ENCODE measurements around the gene MBIP. TPM values are rescaled to one million over a fixed set of nuclear protein-coding genes. Genes with fewer than 3 reads are reported as not detected.

The MBIP gene
- total RNA-seq, 2 donors from 2014 or later: 27.6 to 38.2 TPM

GRCh38 chr14:36264595-36264994 lies 55.8 kb downstream of the MBIP start:
- no peaks in the 10 kb centered on the region for H3K36me3 Mint-ChIP-seq (ENCODE audit: low read depth)
- H3K9me3 Mint-ChIP-seq: peaks cover 4% of the 10 kb centered on the region
- ATAC-seq (replicated peaks): no peak
- H3K27me3 Mint-ChIP-seq: peaks cover 15% of the 10 kb centered on the region
- H3K27ac Mint-ChIP-seq: no peak overlapping the region
- no peak overlapping the region for H3K4me3 Mint-ChIP-seq
- H3K4me1 Mint-ChIP-seq: no peaks in the 10 kb centered on the region

GRCh38 chr14:36264107-36264506 lies 56.3 kb downstream of the MBIP start:
- H3K4me1 Mint-ChIP-seq: no peaks in the 10 kb centered on the region
- peaks cover 15% of the 10 kb centered on the region for H3K27me3 Mint-ChIP-seq
- H3K4me3 Mint-ChIP-seq: no peak overlapping the region
- ATAC-seq (replicated peaks): no peak
- H3K36me3 Mint-ChIP-seq (ENCODE audit: low read depth): no peaks in the 10 kb centered on the region
- peaks cover 4% of the 10 kb centered on the region for H3K9me3 Mint-ChIP-seq
- H3K27ac Mint-ChIP-seq: no peak overlapping the region

- H3K4me3 Mint-ChIP-seq: no peak overlapping the region
- ATAC-seq (replicated peaks): no peak
- no peaks in the 10 kb centered on the region for H3K4me1 Mint-ChIP-seq
- H3K36me3 Mint-ChIP-seq (ENCODE audit: low read depth): no peaks in the 10 kb centered on the region
- peaks cover 4% of the 10 kb centered on the region for H3K9me3 Mint-ChIP-seq
- peaks cover 14% of the 10 kb centered on the region for H3K27me3 Mint-ChIP-seq
- no peak overlapping the region for H3K27ac Mint-ChIP-seq
Measured at GRCh38 chr14:36260970-36261640, 59.3 kb downstream of the MBIP start.

GRCh38 chr14:36258241-36258640 lies 62.2 kb downstream of the MBIP start:
- H3K27ac Mint-ChIP-seq: no peak overlapping the region
- no peaks in the 10 kb centered on the region for H3K9me3 Mint-ChIP-seq
- no peaks in the 10 kb centered on the region for H3K4me1 Mint-ChIP-seq
- no peak for ATAC-seq (replicated peaks)
- H3K36me3 Mint-ChIP-seq (ENCODE audit: low read depth): no peaks in the 10 kb centered on the region
- H3K27me3 Mint-ChIP-seq: peaks cover 17% of the 10 kb centered on the region
- H3K4me3 Mint-ChIP-seq: no peak overlapping the region

GRCh38 chr14:36256126-36256801 lies 64.2 kb downstream of the MBIP start:
- H3K36me3 Mint-ChIP-seq (ENCODE audit: low read depth): no peaks in the 10 kb centered on the region
- no peaks in the 10 kb centered on the region for H3K9me3 Mint-ChIP-seq
- H3K27ac Mint-ChIP-seq: no peak overlapping the region
- H3K4me3 Mint-ChIP-seq: no peak overlapping the region
- H3K27me3 Mint-ChIP-seq: peaks cover 23% of the 10 kb centered on the region
- no peak for ATAC-seq (replicated peaks)
- H3K4me1 Mint-ChIP-seq: no peaks in the 10 kb centered on the region

- peaks cover 19% of the 10 kb centered on the region for H3K27me3 Mint-ChIP-seq
- no peaks in the 10 kb centered on the region for H3K36me3 Mint-ChIP-seq (ENCODE audit: low read depth)
- no peak overlapping the region for H3K27ac Mint-ChIP-seq
- H3K4me3 Mint-ChIP-seq: no peak overlapping the region
- no peaks in the 10 kb centered on the region for H3K4me1 Mint-ChIP-seq
- ATAC-seq (replicated peaks): no peak
- peaks cover 7% of the 10 kb centered on the region for H3K9me3 Mint-ChIP-seq
Measured at GRCh38 chr14:36254020-36254624, 66.3 kb downstream of the MBIP start.

Other genes with a start within 250 kb of the MBIP start
- not detected for gene PTCSC3, start 143.9 kb downstream of the MBIP start, total RNA-seq
- not detected for gene NKX2-1, start 199.6 kb upstream of the MBIP start, total RNA-seq